Stomach smooth muscle (tissue), 2 donors: ENCODE data around the gene PAPSS2.

Experiments
- H3K27ac ChIP-seq: one replicate; pipeline ENCODE4 v1.7.0; 2013; ENCODE audit warnings: mild to moderate bottlenecking, low read length, inconsistent platforms
- H3K27me3 ChIP-seq, 2 donors: one replicate each; pipeline ENCODE4 v1.7.0; 2013; ENCODE audit warnings: low read length in 2 of 2; ENCODE audit not compliant: insufficient read depth in 2 of 2, control insufficient read depth in 1 of 2
- H3K36me3 ChIP-seq, 2 donors: one replicate each; pipeline ENCODE4 v1.7.0; 2013; ENCODE audit warnings: low read length in 2 of 2; ENCODE audit not compliant: control insufficient read depth in 2 of 2, insufficient read depth in 2 of 2
- H3K4me1 ChIP-seq: one replicate; pipeline ENCODE4 v1.7.0; 2013; ENCODE audit warnings: low read length; ENCODE audit not compliant: control insufficient read depth, insufficient read depth
- H3K4me3 ChIP-seq, 2 donors: one replicate each; pipeline ENCODE4 v1.7.0; 2013; ENCODE audit warnings: low read length in 2 of 2
- H3K9ac ChIP-seq, 2 donors: one replicate each; pipeline ENCODE4 v1.7.0; 2013; ENCODE audit warnings: low read length in 2 of 2, mild to moderate bottlenecking in 1 of 2
- H3K9me3 ChIP-seq, 2 donors: one replicate each; pipeline ENCODE4 v1.7.0; 2013; ENCODE audit warnings: low read length in 2 of 2; ENCODE audit not compliant: control insufficient read depth in 2 of 2
- donor health status: healthy.
- donor health status: Pancreatic carcinoma.

The PAPSS2 gene

GRCh38 chr10:87707254-87707653, 47.6 kb downstream of the PAPSS2 start:
- Histone ChIP-seq H3K4me1 (no peaks in the 10 kb centered on the region), H3K9ac (no peak overlapping the region), H3K27ac (no peak overlapping the region)

GRCh38 chr10:87712913-87713616, 53.4 kb downstream of the PAPSS2 start:
- H3K27ac ChIP-seq, result no peak overlapping the region
- H3K27me3 ChIP-seq, result no peaks in the 10 kb centered on the region

More at GRCh38 chr10:87707254-87707653, 47.6 kb downstream of the PAPSS2 start:
- Histone ChIP-seq H3K27me3 (no peaks in the 10 kb centered on the region), H3K9me3 (no peaks in the 10 kb centered on the region), H3K4me3 (no peak overlapping the region), H3K36me3 (no peaks in the 10 kb centered on the region)

GRCh38 chr10:87713707-87714106, 54.0 kb downstream of the PAPSS2 start:
- H3K4me3 ChIP-seq, result no peak overlapping the region

More at GRCh38 chr10:87712913-87713616, 53.4 kb downstream of the PAPSS2 start:
- no peak overlapping the region for H3K4me3 ChIP-seq
- H3K36me3 ChIP-seq, result no peaks in the 10 kb centered on the region
- H3K4me1 ChIP-seq, result no peaks in the 10 kb centered on the region
- H3K9ac ChIP-seq, result no peak overlapping the region
- no peaks in the 10 kb centered on the region for H3K9me3 ChIP-seq

GRCh38 chr10:87715552-87716347, 56.1 kb downstream of the PAPSS2 start:
- H3K4me3 ChIP-seq, result no peak overlapping the region
- no peaks in the 10 kb centered on the region for H3K4me1 ChIP-seq
- H3K27ac ChIP-seq, result no peak overlapping the region
- H3K36me3 ChIP-seq, result no peaks in the 10 kb centered on the region
- H3K27me3 ChIP-seq, result no peaks in the 10 kb centered on the region
- no peak overlapping the region for H3K9ac ChIP-seq
- H3K9me3 ChIP-seq, result no peaks in the 10 kb centered on the region

More at GRCh38 chr10:87713707-87714106, 54.0 kb downstream of the PAPSS2 start:
- H3K27me3 ChIP-seq, result no peaks in the 10 kb centered on the region
- H3K36me3 ChIP-seq, result no peaks in the 10 kb centered on the region
- no peaks in the 10 kb centered on the region for H3K4me1 ChIP-seq
- H3K9me3 ChIP-seq, result no peaks in the 10 kb centered on the region
- no peak overlapping the region for H3K9ac ChIP-seq
- H3K27ac ChIP-seq, result no peak overlapping the region

- no peaks in the 10 kb centered on the region for H3K27me3 ChIP-seq
- no peak overlapping the region for H3K4me3 ChIP-seq
- no peak overlapping the region for H3K27ac ChIP-seq
- H3K36me3 ChIP-seq, result no peaks in the 10 kb centered on the region
- no peak overlapping the region for H3K9ac ChIP-seq
- no peaks in the 10 kb centered on the region for H3K9me3 ChIP-seq
- H3K4me1 ChIP-seq, result no peaks in the 10 kb centered on the region
Observed at GRCh38 chr10:87716348-87716670, 56.6 kb downstream of the PAPSS2 start.

GRCh38 chr10:87720665-87721064, 61.0 kb downstream of the PAPSS2 start:
- Histone ChIP-seq H3K27ac (no peak overlapping the region), H3K27me3 (no peaks in the 10 kb centered on the region), H3K9ac (no peak overlapping the region), H3K4me1 (no peaks in the 10 kb centered on the region), H3K9me3 (no peaks in the 10 kb centered on the region), H3K4me3 (no peak overlapping the region), H3K36me3 (no peaks in the 10 kb centered on the region)

- Histone ChIP-seq H3K27me3 (no peaks in the 10 kb centered on the region), H3K4me3 (no peak overlapping the region), H3K27ac (no peak overlapping the region), H3K4me1 (no peaks in the 10 kb centered on the region), H3K9me3 (no peaks in the 10 kb centered on the region), H3K36me3 (no peaks in the 10 kb centered on the region), H3K9ac (no peak overlapping the region)
Observed at GRCh38 chr10:87721781-87722180, 62.1 kb downstream of the PAPSS2 start.

GRCh38 chr10:87722716-87723115, 63.0 kb downstream of the PAPSS2 start:
- H3K27ac ChIP-seq, result no peak overlapping the region
- no peaks in the 10 kb centered on the region for H3K27me3 ChIP-seq
- H3K36me3 ChIP-seq, result no peaks in the 10 kb centered on the region
- H3K9ac ChIP-seq, result no peak overlapping the region
- H3K4me3 ChIP-seq, result no peak overlapping the region
- no peaks in the 10 kb centered on the region for H3K4me1 ChIP-seq
- no peaks in the 10 kb centered on the region for H3K9me3 ChIP-seq

- Histone ChIP-seq H3K27me3 (no peaks in the 10 kb centered on the region), H3K27ac (no peak overlapping the region), H3K4me1 (no peaks in the 10 kb centered on the region)
Observed at GRCh38 chr10:87723500-87723899, 63.8 kb downstream of the PAPSS2 start.

GRCh38 chr10:87724789-87725188, 65.1 kb downstream of the PAPSS2 start:
- Histone ChIP-seq H3K27ac (no peak overlapping the region), H3K27me3 (no peaks in the 10 kb centered on the region), H3K9me3 (no peaks in the 10 kb centered on the region), H3K36me3 (no peaks in the 10 kb centered on the region), H3K4me3 (no peak overlapping the region), H3K9ac (no peak overlapping the region), H3K4me1 (no peaks in the 10 kb centered on the region)

More at GRCh38 chr10:87723500-87723899, 63.8 kb downstream of the PAPSS2 start:
- no peak overlapping the region for H3K4me3 ChIP-seq
- no peaks in the 10 kb centered on the region for H3K9me3 ChIP-seq
- H3K9ac ChIP-seq, result no peak overlapping the region
- no peaks in the 10 kb centered on the region for H3K36me3 ChIP-seq

GRCh38 chr10:87729940-87730339, 70.3 kb downstream of the PAPSS2 start:
- Histone ChIP-seq H3K27ac (no peak overlapping the region), H3K27me3 (no peaks in the 10 kb centered on the region), H3K9ac (no peak overlapping the region), H3K9me3 (no peaks in the 10 kb centered on the region), H3K4me1 (peaks cover 2% of the 10 kb centered on the region), H3K36me3 (no peaks in the 10 kb centered on the region), H3K4me3 (no peak overlapping the region)
